Right atrium auricular region (tissue), 2 donors: Measurements from ENCODE around the gene CHPF2. TPM values are rescaled to one million over a fixed set of nuclear protein-coding genes. Genes with fewer than 3 reads are reported as not detected.

Source experiments
- DNase-seq: peaks from one replicate; pipeline ENCODE4 v3.0.0-alpha.2; 2019; ENCODE audit warnings: low spot score
- H3K27ac ChIP-seq, 2 donors: fragments of 200-600 bp; sonication (generic); 1 replicate in 1 of 2; 2 replicates in 1 of 2; pipeline ENCODE4 v1.5.1; 2016 to 2019
- H3K27me3 ChIP-seq, 2 donors: fragments of 200-600 bp; sonication (generic); one replicate each; pipeline versions ENCODE4 v1.5.1 to v1.6.0; 2017 to 2019
- H3K36me3 ChIP-seq: fragments of 200-600 bp; sonication (generic); one replicate; pipeline ENCODE4 v1.5.1; 2016
- H3K4me1 ChIP-seq, 2 donors: fragments of 200-600 bp; sonication (generic); one replicate each; pipeline versions ENCODE4 v1.5.1 to v1.6.0; 2017 to 2019
- H3K4me3 ChIP-seq, 2 donors: fragments of 200-600 bp; sonication (generic); 1 replicate in 1 of 2; 2 replicates in 1 of 2; pipeline ENCODE4 v1.5.1; 2017 to 2019; ENCODE audit warnings: mild to moderate bottlenecking in 1 of 2, moderate library complexity in 1 of 2
- H3K9me3 ChIP-seq, 2 donors: fragments of 200-600 bp; sonication (generic); one replicate each; pipeline ENCODE4 v1.5.1; 2019
- CTCF ChIP-seq, 2 donors: fragments of 200-600 bp; sonication (generic); IDR thresholded peaks; one replicate each; pipeline ENCODE4 v1.5.1; 2019; ENCODE audit warnings: antibody characterized with exemption in 2 of 2
- total RNA-seq, 2 donors: library from RNA; depleted of rRNA; stranded (reverse); fragments of >200 nt; gene quantifications; one replicate each; pipeline ENCODE4 v1.1.0, GENCODE V29; 2016

Gene CHPF2
- total RNA-seq, 2 donors from 2014 or later = 24.7 to 38.1 TPM

GRCh38 chr7:151202836-151203235 lies 29.4 kb upstream of the CHPF2 start:
- H3K27me3 ChIP-seq = no peaks in the 10 kb centered on the region
- H3K9me3 ChIP-seq = no peaks in the 10 kb centered on the region
- no peak for DNase-seq
- TF ChIP-seq CTCF (IDR thresholded peaks at IDR 0.05) = no peak
- peaks cover 0 to 3% of the 10 kb centered on the region in 2 donors for H3K4me1 ChIP-seq
- H3K27ac ChIP-seq = no peak overlapping the region
- no peak overlapping the region for H3K4me3 ChIP-seq
- H3K36me3 ChIP-seq = no peaks in the 10 kb centered on the region

- no peaks in the 10 kb centered on the region for H3K27me3 ChIP-seq
- H3K4me3 ChIP-seq = no peak overlapping the region
- H3K4me1 ChIP-seq = peaks cover 0 to 2% of the 10 kb centered on the region in 2 donors
- no peaks in the 10 kb centered on the region for H3K36me3 ChIP-seq
- H3K27ac ChIP-seq = no peak overlapping the region
- no peak for TF ChIP-seq CTCF (IDR thresholded peaks at IDR 0.05)
- DNase-seq = no peak
- no peaks in the 10 kb centered on the region for H3K9me3 ChIP-seq
These were observed 27.8 kb upstream of the CHPF2 start for GRCh38 chr7:151204383-151205032.

GRCh38 chr7:151205730-151206129 lies 26.6 kb upstream of the CHPF2 start:
- DNase-seq = no peak
- no peaks in the 10 kb centered on the region for H3K4me1 ChIP-seq
- H3K27me3 ChIP-seq = no peaks in the 10 kb centered on the region
- no peak overlapping the region for H3K27ac ChIP-seq
- TF ChIP-seq CTCF (IDR thresholded peaks at IDR 0.05) = no peak
- no peaks in the 10 kb centered on the region for H3K9me3 ChIP-seq
- H3K4me3 ChIP-seq = no peak overlapping the region
- H3K36me3 ChIP-seq = no peaks in the 10 kb centered on the region

GRCh38 chr7:151206914-151207313 lies 25.4 kb upstream of the CHPF2 start:
- no peak for DNase-seq
- Histone ChIP-seq H3K9me3 (no peaks in the 10 kb centered on the region), H3K36me3 (no peaks in the 10 kb centered on the region), H3K27me3 (no peaks in the 10 kb centered on the region), H3K4me3 (no peak overlapping the region), H3K4me1 (no peaks in the 10 kb centered on the region), H3K27ac (no peak overlapping the region)
- TF ChIP-seq CTCF (IDR thresholded peaks at IDR 0.05) = no peak

GRCh38 chr7:151207315-151207714 lies 25.0 kb upstream of the CHPF2 start:
- no peak overlapping the region for H3K27ac ChIP-seq
- H3K4me3 ChIP-seq = no peak overlapping the region
- H3K36me3 ChIP-seq = no peaks in the 10 kb centered on the region
- H3K4me1 ChIP-seq = no peaks in the 10 kb centered on the region
- no peaks in the 10 kb centered on the region for H3K27me3 ChIP-seq
- no peak for DNase-seq
- H3K9me3 ChIP-seq = no peaks in the 10 kb centered on the region
- TF ChIP-seq CTCF (IDR thresholded peaks at IDR 0.05) = no peak

- Histone ChIP-seq H3K27me3 (no peaks in the 10 kb centered on the region), H3K36me3 (no peaks in the 10 kb centered on the region), H3K9me3 (no peaks in the 10 kb centered on the region), H3K4me3 (no peak overlapping the region), H3K27ac (no peak overlapping the region), H3K4me1 (no peaks in the 10 kb centered on the region)
- no peak for TF ChIP-seq CTCF (IDR thresholded peaks at IDR 0.05)
- DNase-seq = no peak
These were observed 24.5 kb upstream of the CHPF2 start for GRCh38 chr7:151207804-151208203.
